IPS DF 19.7 (cell line): ENCODE results near the gene PLXNC1.

Experiments
- DNase-seq: peaks from one replicate; pipeline ENCODE4 v3.0.0-alpha.2; 2013; ENCODE audit warnings: low read depth, low spot score

PLXNC1 gene

GRCh38 chr12:94133964-94134795 is 14.2 kb upstream of the PLXNC1 start:
- DNase-seq: no peak

GRCh38 chr12:94135896-94136295 is 12.5 kb upstream of the PLXNC1 start:
- no peak for DNase-seq

- no peak for DNase-seq
These were observed 8.6 kb upstream of the PLXNC1 start for GRCh38 chr12:94139816-94140215.

GRCh38 chr12:94140556-94140955 is 7.8 kb upstream of the PLXNC1 start:
- DNase-seq: no peak

DNA sequence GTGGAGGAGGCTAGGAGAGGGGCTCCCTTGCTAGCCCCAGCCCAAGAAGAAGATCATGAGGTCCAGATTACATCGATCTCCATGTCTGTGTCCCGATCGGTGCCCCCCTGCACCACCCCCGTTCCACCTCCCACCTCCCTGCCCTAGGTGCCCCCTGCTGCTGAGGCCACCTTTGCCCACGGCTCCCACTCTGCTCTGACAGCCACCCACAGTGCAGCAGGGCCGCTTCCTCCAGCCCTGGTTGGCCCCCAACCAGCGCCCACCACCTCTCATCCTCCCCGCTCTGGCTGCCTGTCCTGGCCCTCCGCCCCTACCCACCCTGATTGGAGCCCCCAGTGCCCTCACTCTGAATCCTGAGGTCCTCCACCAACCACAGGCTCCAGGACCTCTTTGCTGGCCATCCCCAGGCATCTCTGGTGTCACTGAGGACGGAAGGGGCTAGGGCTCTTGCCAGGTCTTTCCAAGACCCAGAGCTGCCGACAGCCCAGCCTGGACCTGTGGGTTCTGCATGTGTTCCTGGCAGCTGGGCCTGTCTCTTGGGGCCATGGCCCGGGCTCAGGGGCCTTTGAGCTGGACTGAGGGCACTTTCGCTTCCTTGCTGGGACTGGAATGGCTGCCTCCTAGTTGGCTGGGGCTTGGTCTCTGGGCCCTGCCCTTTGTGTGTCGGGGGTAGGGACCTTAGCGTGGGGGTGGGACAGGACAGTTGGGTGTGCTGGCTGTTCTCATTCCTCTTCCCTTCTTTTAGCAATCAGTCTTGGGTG is 7.2 kb upstream of the PLXNC1 start:
- no peak for DNase-seq

GRCh38 chr12:94141892-94142291 is 6.5 kb upstream of the PLXNC1 start:
- no peak for DNase-seq

DNA sequence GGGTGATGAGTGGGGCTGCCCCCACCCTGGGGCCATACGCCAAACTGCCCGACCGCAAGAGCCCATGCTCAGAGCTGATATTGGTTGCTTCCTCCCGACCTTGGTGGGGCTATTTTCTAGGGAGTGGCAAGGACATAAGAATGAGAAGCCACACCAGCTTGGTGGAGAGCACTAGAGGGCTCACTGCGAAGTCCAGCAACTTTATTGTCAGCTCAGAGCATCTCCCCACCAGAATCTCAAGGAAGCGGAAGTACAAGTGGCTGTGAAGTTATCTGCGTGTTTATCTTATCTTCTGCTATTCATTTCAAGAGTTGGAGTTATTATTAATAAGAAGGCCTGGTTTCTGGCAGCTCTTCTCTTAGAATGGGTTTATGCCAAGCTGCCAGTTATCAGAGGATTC is 4.9 kb upstream of the PLXNC1 start:
- no peak for DNase-seq

DNA sequence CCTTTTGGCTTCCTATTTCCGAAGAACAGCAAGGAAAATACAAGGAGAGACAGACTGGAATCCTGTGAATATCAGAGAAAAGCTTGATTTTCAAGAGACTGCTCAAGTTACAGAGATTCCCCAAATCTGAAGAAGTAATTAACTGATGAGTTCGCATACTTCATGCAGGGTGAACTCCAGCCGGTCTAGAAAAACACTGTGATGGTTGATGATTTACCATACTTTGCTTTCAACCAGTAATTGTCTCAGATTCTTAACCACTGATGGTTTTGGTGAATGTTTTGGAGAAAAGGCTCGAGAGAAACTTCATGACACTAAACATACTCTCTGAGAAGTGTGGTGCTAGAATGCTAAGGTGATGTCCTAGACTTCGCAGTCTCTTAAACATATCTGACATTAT is 4.4 kb upstream of the PLXNC1 start:
- DNase-seq: no peak

- no peak for DNase-seq
These were observed 3.6 kb upstream of the PLXNC1 start for GRCh38 chr12:94144781-94145180.

GRCh38 chr12:94145191-94145983 is 3.0 kb upstream of the PLXNC1 start:
- DNase-seq: no peak

DNA sequence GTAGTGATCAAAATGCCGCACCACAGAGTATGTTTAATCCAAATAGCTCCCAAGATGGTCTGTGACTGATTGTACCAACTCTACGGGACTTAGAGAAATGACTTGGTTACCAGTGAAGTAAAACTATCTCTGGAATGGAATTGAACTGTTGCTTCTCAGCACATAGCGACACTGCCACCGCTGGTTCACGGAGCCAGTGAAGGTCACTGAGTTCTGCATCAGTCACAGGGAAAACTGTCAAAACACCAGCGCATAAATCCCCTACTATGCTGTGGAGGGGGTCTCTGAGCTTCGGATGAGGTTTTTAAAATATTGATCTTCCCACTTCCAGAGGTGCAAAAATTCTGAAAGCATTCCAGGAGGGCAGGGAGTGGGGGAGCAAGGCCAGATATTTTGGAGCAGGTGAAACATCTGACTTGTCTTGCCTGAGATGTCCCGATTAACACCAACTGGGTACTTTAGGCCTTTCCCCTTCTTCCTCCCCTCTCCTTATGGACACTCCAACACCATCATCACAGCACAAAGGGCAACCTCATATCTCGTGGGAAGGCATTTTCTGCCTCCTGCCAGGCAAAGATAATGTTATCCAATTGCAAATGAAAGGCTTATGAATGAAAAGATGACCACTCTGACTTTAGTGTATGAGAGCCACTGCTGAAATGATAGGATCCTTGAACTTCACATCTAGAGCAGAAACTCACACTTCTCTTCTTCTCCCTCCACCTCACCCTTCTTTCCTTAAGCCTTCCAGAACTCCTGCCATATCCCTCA is 2.0 kb upstream of the PLXNC1 start:
- no peak for DNase-seq

GRCh38 chr12:94147387-94147990 is 888 bp upstream of the PLXNC1 start:
- DNase-seq: no peak

DNA sequence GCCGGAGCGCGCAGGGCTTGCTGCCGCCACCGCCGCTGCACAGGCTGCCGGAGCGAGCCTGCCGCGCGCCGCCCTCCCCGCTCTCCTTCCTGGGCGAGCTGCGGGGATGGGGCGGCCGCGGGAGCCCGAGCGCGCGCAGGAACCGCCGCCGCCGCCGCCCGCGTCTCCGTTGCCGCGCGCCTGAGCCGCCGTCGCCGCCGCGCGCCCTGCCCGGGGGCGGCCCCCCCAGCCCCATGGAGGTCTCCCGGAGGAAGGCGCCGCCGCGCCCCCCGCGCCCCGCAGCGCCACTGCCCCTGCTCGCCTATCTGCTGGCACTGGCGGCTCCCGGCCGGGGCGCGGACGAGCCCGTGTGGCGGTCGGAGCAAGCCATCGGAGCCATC is 352 bp downstream of the PLXNC1 start:
- no peak for DNase-seq

DNA sequence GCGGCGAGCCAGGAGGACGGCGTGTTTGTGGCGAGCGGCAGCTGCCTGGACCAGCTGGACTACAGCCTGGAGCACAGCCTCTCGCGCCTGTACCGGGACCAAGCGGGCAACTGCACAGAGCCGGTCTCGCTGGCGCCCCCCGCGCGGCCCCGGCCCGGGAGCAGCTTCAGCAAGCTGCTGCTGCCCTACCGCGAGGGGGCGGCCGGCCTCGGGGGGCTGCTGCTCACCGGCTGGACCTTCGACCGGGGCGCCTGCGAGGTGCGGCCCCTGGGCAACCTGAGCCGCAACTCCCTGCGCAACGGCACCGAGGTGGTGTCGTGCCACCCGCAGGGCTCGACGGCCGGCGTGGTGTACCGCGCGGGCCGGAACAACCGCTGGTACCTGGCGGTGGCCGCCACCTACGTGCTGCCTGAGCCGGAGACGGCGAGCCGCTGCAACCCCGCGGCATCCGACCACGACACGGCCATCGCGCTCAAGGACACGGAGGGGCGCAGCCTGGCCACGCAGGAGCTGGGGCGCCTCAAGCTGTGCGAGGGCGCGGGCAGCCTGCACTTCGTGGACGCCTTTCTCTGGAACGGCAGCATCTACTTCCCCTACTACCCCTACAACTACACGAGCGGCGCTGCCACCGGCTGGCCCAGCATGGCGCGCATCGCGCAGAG is 873 bp downstream of the PLXNC1 start:
- no peak for DNase-seq

DNA sequence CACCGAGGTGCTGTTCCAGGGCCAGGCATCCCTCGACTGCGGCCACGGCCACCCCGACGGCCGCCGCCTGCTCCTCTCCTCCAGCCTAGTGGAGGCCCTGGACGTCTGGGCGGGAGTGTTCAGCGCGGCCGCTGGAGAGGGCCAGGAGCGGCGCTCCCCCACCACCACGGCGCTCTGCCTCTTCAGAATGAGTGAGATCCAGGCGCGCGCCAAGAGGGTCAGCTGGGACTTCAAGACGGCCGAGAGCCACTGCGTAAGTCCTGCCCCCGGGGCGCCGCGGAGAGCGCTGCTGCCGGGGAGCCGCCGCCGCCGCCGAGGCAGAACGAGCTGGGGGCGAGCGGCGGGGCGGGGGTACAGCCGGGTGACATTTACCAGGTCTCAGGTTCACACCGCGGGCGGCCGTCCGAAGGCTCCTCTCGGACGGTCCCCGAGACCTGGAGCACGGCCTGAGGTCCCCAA is 1.4 kb downstream of the PLXNC1 start:
- DNase-seq: no peak

DNA sequence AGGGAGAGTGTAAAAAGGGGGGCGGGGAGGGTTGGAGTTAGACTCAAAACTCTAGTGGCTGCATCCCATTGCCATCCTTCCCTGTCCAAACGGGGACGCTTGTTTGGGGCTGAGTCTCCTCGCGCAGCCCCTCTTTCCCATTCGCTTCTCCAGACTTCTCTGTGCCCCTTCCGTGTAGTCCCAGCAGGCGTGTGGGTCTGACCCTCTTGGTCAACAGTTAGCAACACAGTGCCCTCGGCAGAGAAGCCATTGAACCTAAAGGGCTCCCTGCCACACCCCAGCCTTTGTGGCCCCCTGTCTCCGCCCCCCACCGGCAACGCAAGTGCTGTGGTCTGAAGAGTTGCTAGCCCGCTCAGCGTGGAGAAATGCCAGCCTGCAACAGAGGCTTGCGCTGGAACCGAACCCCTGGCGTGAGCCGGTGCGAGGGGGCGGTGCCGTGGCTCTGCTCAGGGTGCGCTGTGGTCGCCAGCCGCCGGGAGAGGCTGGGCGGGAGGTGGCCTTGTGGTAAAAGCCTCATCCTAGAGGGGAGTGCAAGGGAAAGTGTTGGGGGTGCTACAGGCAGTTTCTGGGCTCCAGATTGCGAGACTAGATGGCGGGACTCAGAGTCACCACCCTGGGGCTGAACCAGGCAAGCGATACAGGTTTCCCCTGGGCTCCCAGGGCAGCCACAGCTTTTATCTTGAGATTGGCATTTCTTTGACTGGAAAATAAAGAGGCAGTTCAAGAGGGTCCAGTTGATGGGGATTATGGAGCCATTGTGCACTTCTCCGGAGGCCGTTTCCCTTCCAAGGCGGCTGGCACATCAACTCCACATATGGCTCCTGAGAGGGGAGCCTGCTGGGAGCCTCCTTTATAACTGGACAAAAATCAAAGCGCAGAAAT is 2.1 kb downstream of the PLXNC1 start:
- no peak for DNase-seq

DNA sequence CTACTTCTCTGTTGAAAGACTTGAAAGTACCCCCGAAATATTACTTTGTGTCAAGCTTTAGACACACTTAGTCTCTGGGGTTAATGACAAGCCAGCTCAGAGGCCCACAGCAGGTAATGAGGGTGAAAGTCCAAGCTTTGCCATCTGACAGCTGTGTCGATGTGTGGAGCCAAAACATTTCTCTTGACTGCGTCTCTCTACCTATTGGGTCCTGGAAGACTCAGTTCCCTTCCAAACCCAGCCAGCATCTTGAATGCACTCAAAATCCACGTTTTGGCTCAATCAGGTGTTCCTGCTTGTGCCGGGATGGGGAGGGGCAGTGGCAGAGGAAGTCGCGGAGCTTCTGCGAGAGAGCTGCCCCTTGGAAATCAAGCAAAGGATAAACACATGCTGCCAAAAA is 3.2 kb downstream of the PLXNC1 start:
- no peak for DNase-seq

DNA sequence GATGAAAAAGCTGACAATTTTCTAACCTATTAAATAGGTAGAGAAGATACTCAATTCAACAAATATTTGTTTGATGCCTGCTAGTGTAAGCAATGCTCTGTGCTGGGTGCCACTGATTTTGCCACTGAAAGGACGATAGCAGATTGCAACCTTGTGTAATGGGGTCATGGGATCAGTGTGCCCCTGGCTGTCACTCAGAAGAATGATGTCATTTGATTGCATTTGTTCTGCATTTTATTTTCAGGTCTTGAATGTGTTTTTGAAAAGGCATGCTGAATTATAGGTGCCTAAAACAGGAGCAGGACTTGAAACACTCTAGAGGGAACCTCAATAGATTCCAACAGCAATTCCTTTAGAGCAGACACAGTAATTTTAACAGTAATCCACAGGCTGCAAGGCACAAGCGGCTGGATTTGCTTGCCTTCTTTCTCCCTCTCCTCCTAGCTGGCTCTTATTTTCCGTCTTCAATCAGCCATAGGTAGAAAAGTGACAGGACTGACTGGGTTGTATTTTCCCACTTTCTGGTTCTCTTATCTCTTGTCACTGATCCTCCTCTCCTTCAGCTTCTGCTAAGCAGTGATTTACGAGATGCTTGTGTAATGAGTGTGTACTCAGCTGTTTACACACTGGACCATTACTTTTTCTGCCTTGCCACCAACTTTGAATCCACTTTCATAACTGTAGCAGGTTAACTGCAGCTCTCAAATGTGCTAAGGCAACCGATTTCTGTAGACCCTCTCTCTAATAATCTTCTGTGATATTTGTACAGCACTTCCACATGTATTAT is 4.1 kb downstream of the PLXNC1 start:
- no peak for DNase-seq

GRCh38 chr12:94157181-94157580 is 8.8 kb downstream of the PLXNC1 start:
- DNase-seq: no peak
